Esophagus (tissue), 2 donors: Measurements from ENCODE around the gene GALR2. TPM values are rescaled to one million over a fixed set of nuclear protein-coding genes. Genes with fewer than 3 reads are reported as not detected.

Experiments
- H3K27ac ChIP-seq, 2 donors: one replicate each; pipeline ENCODE4 v1.5.1; 2013; ENCODE audit warnings: low read depth in 2 of 2, mild to moderate bottlenecking in 2 of 2, inconsistent platforms in 1 of 2, low read length in 1 of 2, moderate library complexity in 1 of 2
- H3K27me3 ChIP-seq, 2 donors: one replicate each; pipeline ENCODE4 v1.6.1; 2013; ENCODE audit warnings: low read length in 2 of 2, control low read depth in 1 of 2, mild to moderate bottlenecking in 1 of 2; ENCODE audit not compliant: insufficient read depth in 2 of 2, control insufficient read depth in 1 of 2
- H3K36me3 ChIP-seq, 2 donors: one replicate each; pipeline ENCODE4 v1.6.1; 2013; ENCODE audit warnings: low read length in 1 of 2; ENCODE audit not compliant: control insufficient read depth in 2 of 2, insufficient read depth in 2 of 2
- H3K4me1 ChIP-seq, 2 donors: one replicate each; pipeline ENCODE4 v1.6.1; 2013; ENCODE audit warnings: low read length in 1 of 2; ENCODE audit not compliant: control insufficient read depth in 2 of 2, insufficient read depth in 2 of 2
- H3K4me3 ChIP-seq, 2 donors: one replicate each; pipeline ENCODE4 v1.5.1; 2013; ENCODE audit warnings: low read length in 2 of 2, mild to moderate bottlenecking in 2 of 2, low read depth in 1 of 2, moderate library complexity in 1 of 2
- H3K9me3 ChIP-seq, 2 donors: one replicate each; pipeline ENCODE4 v1.6.1; 2013; ENCODE audit warnings: mild to moderate bottlenecking in 2 of 2, low read depth in 1 of 2, low read length in 1 of 2, moderate library complexity in 1 of 2; ENCODE audit not compliant: control insufficient read depth in 2 of 2, insufficient read depth in 1 of 2
- WGBS, 2 donors: extraction: QIAGEN DNeasy Blood & Tissue Kit; methylation state at CpG; one replicate each; pipeline ENCODE4 v1.1.7; 2013; 5-methylcytosine and 5-hydroxymethylcytosine counted together
- polyA plus RNA-seq, 2 donors: library from polyadenylated mRNA; stranded (reverse); fragments of 200-250 nt; gene quantifications; one replicate each; pipeline ENCODE4 v1.2.3, GENCODE V29; 2013
- donor health status: healthy with polysubstance abuse.
- donor health status: Bipolar disorder and iron deficiency.

Gene GALR2, protein sequence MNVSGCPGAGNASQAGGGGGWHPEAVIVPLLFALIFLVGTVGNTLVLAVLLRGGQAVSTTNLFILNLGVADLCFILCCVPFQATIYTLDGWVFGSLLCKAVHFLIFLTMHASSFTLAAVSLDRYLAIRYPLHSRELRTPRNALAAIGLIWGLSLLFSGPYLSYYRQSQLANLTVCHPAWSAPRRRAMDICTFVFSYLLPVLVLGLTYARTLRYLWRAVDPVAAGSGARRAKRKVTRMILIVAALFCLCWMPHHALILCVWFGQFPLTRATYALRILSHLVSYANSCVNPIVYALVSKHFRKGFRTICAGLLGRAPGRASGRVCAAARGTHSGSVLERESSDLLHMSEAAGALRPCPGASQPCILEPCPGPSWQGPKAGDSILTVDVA
- polyA plus RNA-seq = under 1 TPM; 0.53 to 1.00 TPM

DNA sequence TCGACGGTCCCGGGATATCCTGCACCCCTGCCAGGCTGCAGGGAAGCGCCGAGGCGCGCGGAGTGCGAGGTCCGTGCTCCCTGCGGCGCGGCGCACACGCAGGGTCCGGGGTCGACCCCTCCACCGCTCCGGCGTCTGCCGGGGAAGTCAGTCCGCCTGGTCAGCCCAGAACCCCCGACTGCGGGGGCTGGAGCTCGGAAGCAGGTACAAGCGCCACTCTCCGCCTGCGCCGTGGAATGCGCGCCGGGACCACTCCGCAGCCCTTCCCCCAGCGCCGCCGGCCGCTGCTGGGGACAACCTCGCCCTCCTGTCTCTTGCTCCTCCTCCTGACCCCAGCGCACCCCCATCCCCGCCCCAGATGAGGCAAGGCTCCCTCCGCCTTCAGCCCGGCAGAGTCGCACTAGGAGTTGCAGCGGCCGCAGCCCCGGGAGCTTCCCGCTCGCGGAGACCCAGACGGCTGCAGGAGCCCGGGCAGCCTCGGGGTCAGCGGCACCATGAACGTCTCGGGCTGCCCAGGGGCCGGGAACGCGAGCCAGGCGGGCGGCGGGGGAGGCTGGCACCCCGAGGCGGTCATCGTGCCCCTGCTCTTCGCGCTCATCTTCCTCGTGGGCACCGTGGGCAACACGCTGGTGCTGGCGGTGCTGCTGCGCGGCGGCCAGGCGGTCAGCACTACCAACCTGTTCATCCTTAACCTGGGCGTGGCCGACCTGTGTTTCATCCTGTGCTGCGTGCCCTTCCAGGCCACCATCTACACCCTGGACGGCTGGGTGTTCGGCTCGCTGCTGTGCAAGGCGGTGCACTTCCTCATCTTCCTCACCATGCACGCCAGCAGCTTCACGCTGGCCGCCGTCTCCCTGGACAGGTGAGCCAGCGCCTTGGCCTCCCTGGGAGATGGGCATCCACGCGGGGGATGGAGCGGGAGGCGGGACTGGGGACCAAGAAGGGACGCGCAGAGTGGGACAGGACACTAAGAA, at the start of gene GALR2:
GALR2 (plus strand) TSS at position 392 of the 974 bp plus-strand sequence; CDS start at position 495, 103 bp downstream.
- Histone ChIP-seq H3K36me3 (peaks cover 0 to 5% of the 10 kb centered on the region in 2 donors), H3K27me3 (peaks cover 0 to 20% of the 10 kb centered on the region in 2 donors), H3K9me3 (no peaks in the 10 kb centered on the region), H3K27ac (no peak within 1 kb of the TSS), H3K4me3 (peak within 1 kb of the TSS; percentile 9 to 14), H3K4me1 (peaks cover 8 to 34% of the 10 kb centered on the region in 2 donors)
- WGBS, 2 donors = 3 to 5% methylated on average over 80 to 92 of the region's 92 CpGs

- Histone ChIP-seq H3K9me3 (no peaks in the 10 kb centered on the region), H3K27ac (peak overlapping the region; percentile 94 to 97), H3K4me1 (peaks cover 3 to 7% of the 10 kb centered on the region in 2 donors), H3K27me3 (no peaks in the 10 kb centered on the region), H3K4me3 (peak overlapping the region; percentile 65 to 85), H3K36me3 (peaks cover 0 to 19% of the 10 kb centered on the region in 2 donors)
- 50 to 64% methylated on average over 12 of the region's 12 CpGs for WGBS, 2 donors
These were observed 49.3 kb upstream of the GALR2 start for GRCh38 chr17:76025294-76025693.

DNA sequence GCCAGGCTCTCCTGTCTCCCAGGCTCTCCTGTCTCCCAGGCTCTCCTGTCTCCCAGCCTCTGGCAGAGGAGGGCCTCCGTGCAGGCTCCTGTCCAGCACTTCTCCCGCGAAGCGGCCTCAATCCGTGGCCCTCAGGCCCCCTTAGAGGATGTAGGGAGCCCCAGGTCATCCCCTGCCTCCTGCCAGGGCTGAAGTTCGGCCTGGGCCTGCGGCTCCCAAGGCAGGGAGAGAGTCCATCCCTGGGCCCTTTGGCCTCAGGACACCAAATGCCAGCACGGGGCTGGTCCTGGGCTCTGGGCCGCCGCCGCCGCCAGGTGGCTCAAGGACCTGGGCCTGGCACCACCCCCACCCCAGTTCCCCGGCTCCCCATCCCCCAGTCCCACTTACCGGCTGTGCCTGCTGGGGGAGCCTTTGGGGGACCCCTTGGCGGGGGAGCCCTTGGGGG, 47.8 kb upstream of the GALR2 start:
- Histone ChIP-seq H3K27me3 (no peaks in the 10 kb centered on the region), H3K9me3 (no peaks in the 10 kb centered on the region), H3K4me3 (peak overlapping the region; percentile 65 to 85), H3K4me1 (peaks cover 3 to 7% of the 10 kb centered on the region in 2 donors), H3K27ac (peak overlapping the region; percentile 94 to 97), H3K36me3 (peaks cover 0 to 16% of the 10 kb centered on the region in 2 donors)
- 50 to 57% methylated on average over 13 to 15 of the region's 15 CpGs for WGBS, 2 donors

- H3K27ac ChIP-seq = peak within 1 kb of the TSS; percentile 94 to 97
These were observed 47.3 kb upstream of the GALR2 start, which contains the start of gene EVPL for GRCh38 chr17:76027159-76027839. EVPL (minus strand) TSS chr17:76027306; CDS start chr17:76027198, 108 bp downstream.

GRCh38 chr17:76032073-76032779, 42.4 kb upstream of the GALR2 start:
- peaks cover 3 to 5% of the 10 kb centered on the region in 2 donors for H3K4me1 ChIP-seq
- no peak overlapping the region for H3K4me3 ChIP-seq
- no peaks in the 10 kb centered on the region for H3K36me3 ChIP-seq
- 77 to 84% methylated on average over 20 of the region's 20 CpGs for WGBS, 2 donors
- no peaks in the 10 kb centered on the region for H3K9me3 ChIP-seq
- no peaks in the 10 kb centered on the region for H3K27me3 ChIP-seq
- no peak overlapping the region for H3K27ac ChIP-seq

More at GRCh38 chr17:76027159-76027839, 47.3 kb upstream of the GALR2 start, which contains the start of gene EVPL:
- peak within 1 kb of the TSS; percentile 65 to 85 for H3K4me3 ChIP-seq
- WGBS, 2 donors = 48% methylated on average over 21 to 24 of the region's 24 CpGs
- peaks cover 0 to 13% of the 10 kb centered on the region in 2 donors for H3K36me3 ChIP-seq
- peaks cover 3 to 7% of the 10 kb centered on the region in 2 donors for H3K4me1 ChIP-seq
- no peaks in the 10 kb centered on the region for H3K27me3 ChIP-seq
- no peaks in the 10 kb centered on the region for H3K9me3 ChIP-seq

GRCh38 chr17:76032780-76033108, 41.8 kb upstream of the GALR2 start:
- Histone ChIP-seq H3K27me3 (no peaks in the 10 kb centered on the region), H3K9me3 (no peaks in the 10 kb centered on the region), H3K36me3 (no peaks in the 10 kb centered on the region), H3K4me3 (no peak overlapping the region), H3K27ac (no peak overlapping the region), H3K4me1 (peaks cover 3 to 5% of the 10 kb centered on the region in 2 donors)
- 77 to 95% methylated on average over 5 of the region's 5 CpGs for WGBS, 2 donors

GRCh38 chr17:76033139-76033538, 41.4 kb upstream of the GALR2 start:
- Histone ChIP-seq H3K27ac (no peak overlapping the region), H3K27me3 (no peaks in the 10 kb centered on the region), H3K4me3 (no peak overlapping the region), H3K9me3 (no peaks in the 10 kb centered on the region), H3K4me1 (peaks cover 3 to 5% of the 10 kb centered on the region in 2 donors), H3K36me3 (peaks cover 0 to 2% of the 10 kb centered on the region in 2 donors)
- WGBS, 2 donors = 94 to 95% methylated on average over 6 of the region's 6 CpGs

- peaks cover 7 to 11% of the 10 kb centered on the region in 2 donors for H3K36me3 ChIP-seq
- H3K9me3 ChIP-seq = no peaks in the 10 kb centered on the region
- H3K27ac ChIP-seq = no peak overlapping the region
- WGBS, 2 donors = 82 to 87% methylated on average over 13 of the region's 13 CpGs
- H3K4me3 ChIP-seq = no peak overlapping the region
- H3K27me3 ChIP-seq = no peaks in the 10 kb centered on the region
- no peaks in the 10 kb centered on the region for H3K4me1 ChIP-seq
These were observed 39.9 kb upstream of the GALR2 start for GRCh38 chr17:76034428-76035350.
